Astrocyte of the cerebellum (primary cell): ENCODE results near the gene SDHA.
A peak's percentile ranks its signal among the peaks of the same experiment; 100 is the strongest.
"Not testable (repeated sequence)": the region's sequence is repeated elsewhere in the genome, so short reads cannot be mapped to it uniquely, and the experiment has no call there.

Experiments used
- DNase-seq: peaks from one replicate; pipeline ENCODE4 v3.0.0-alpha.2; 2011; ENCODE audit warnings: low read depth
- H3K4me3 ChIP-seq: 2 replicates; pipeline ENCODE4 v1.5.1; 2011; ENCODE audit warnings: mild to moderate bottlenecking, low read depth, low read length, moderate library complexity
- in situ Hi-C: cut with HindIII; loops from 2 replicates; pipeline ENCODE4 v1.10.0; 2017; ENCODE audit warnings: low sequenced_read_pairs
- TF ChIP-seq, protein P1 (sequence below): IDR thresholded peaks from 2 replicates; pipeline ENCODE4 v1.5.1; 2012; ENCODE audit warnings: low read length, low read depth, moderate library complexity, mild to moderate bottlenecking; ENCODE audit errors: missing control alignments

SDHA gene

DNA sequence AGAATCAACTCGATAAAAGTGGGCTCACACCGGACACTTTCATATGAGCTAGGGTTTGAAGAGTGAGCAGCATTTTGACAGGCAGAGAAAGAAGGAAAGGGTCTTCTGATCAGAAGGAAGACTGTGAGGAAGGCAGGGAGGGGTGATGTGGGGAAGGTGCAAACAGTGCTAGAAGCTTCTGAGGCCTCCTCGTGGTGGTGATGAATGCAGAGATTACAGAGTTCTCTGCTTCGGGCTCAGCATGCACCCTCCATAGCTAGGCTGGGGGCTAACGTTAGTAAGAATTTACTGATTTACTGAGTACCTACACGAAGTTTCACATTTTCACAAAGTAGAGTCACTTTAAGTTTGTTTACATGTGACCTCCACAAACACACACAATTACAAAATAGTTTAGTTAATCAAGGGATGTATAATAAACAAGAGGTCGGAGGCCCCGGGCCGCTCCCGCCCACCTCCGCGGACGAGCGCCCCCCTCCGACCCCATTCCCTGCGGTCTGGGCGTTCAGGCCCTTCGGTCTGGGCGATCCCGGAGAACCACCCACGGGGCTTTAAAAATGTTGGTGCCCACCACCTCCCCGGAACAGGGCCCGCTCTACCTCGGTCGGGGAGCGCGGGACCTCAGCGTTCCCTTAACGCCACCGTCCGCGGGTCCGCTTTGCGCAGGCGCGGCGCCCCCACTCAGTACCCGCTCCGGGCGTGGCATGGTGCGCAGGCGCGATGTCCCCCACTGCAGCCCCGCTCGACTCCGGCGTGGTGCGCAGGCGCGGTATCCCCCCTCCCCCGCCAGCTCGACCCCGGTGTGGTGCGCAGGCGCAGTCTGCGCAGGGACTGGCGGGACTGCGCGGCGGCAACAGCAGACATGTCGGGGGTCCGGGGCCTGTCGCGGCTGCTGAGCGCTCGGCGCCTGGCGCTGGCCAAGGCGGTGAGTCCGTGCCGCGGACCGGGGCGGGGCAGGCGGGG is at the start of gene SDHA, which contains the start of gene CCDC127:
Gene SDHA, plus strand, starts transcription at position 827 of the 963 bp plus-strand sequence. Its CDS starts 36 bp downstream, at position 863.
Gene CCDC127, minus strand, starts transcription at position 660 of the 963 bp plus-strand sequence. CDS start 1,304 bp downstream, outside the sequence.
- in situ Hi-C loops: not testable (repeated sequence)
- peak within 1 kb of the TSS; percentile 95 for H3K4me3 ChIP-seq
- DNase-seq: peak; percentile 77
- TF ChIP-seq, protein P1, sequence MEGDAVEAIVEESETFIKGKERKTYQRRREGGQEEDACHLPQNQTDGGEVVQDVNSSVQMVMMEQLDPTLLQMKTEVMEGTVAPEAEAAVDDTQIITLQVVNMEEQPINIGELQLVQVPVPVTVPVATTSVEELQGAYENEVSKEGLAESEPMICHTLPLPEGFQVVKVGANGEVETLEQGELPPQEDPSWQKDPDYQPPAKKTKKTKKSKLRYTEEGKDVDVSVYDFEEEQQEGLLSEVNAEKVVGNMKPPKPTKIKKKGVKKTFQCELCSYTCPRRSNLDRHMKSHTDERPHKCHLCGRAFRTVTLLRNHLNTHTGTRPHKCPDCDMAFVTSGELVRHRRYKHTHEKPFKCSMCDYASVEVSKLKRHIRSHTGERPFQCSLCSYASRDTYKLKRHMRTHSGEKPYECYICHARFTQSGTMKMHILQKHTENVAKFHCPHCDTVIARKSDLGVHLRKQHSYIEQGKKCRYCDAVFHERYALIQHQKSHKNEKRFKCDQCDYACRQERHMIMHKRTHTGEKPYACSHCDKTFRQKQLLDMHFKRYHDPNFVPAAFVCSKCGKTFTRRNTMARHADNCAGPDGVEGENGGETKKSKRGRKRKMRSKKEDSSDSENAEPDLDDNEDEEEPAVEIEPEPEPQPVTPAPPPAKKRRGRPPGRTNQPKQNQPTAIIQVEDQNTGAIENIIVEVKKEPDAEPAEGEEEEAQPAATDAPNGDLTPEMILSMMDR: peak; percentile 50

DNA sequence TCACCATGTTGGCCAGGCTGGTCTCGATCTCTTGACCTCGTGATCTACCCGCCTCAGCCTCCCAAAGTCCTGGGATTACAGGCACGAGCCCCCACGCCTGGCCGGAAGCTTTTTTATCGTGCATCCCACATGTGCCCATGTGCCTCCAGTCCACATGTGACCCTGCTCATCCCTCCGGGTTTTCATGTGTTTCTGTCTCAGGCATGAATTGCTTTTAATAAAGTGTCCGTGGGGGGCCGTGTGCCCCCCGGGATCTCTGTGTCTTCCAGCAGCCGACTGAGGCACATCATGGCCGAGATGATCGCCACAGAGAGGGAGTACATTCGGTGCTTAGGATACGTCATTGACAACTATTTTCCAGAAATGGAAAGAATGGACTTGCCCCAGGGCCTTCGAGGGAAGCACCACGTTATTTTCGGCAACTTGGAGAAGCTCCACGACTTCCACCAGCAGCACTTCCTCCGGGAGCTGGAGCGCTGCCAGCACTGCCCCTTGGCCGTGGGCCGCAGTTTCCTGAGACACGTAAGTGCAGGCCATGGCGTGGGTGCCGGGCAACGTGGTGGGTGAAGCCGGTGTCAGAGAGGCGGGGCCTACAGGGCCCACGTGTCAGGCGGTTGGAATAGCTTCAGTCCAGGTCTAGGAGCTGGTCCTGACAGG is 48.9 kb upstream of the SDHA start:
- H3K4me3 ChIP-seq: no peak overlapping the region
- in situ Hi-C loops: no loop called here
- DNase-seq: no peak
- TF ChIP-seq, protein P1: no peak

DNA sequence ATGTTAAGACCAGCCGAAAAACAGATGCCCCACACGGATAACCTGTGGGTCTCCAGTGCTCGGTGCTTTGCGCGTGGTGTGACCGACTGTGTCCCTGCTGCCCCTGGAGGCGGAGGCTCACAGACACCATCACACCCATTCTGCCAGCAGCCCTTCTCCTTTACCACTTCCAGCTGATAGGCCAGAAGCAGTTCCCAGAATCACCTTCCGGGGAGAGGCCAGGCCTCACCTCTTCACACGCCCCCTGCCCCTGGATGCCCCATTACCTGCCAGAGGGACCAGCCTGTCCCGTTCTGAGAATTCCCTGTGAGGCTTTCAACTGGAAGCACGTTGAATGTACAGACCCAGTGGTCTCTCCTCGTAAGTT is 48.4 kb upstream of the SDHA start:
- TF ChIP-seq, protein P1: no peak
- H3K4me3 ChIP-seq: no peak overlapping the region
- DNase-seq: no peak
- in situ Hi-C loops: no loop called here

DNA sequence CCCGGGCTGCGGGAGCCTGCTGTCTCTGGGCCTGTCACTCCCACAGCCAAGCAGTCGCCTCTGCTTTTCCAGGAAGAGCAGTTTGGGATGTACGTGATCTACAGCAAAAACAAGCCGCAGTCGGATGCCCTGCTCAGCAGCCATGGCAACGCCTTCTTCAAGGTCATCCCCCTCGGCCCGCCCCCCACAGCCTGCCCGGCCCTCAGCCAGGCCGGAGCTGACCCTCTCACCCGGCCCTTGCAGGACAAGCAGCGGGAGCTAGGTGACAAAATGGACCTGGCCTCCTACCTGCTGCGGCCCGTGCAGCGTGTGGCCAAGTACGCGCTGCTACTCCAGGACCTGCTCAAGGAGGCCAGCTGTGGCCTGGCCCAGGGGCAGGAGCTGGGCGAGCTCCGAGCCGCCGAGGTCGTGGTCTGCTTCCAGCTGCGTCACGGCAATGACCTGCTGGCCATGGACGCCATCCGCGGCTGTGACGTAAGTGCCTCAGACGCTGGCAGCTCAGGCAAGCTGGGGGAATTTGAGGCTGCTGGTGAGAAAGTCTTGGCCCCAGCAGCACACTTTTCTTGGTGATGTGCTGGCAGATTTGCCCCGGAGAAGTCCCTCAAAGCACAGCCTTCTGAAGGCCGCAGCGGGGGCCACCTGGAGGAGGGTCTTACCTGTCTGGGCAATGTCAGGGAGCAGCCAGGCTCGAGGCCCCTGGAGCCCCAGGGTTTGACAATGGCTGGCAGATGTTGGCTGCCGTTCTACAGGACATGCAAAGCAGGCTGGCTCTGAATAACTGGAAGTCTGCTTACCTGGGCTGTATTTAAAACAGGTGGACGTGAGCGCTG is 46.9 kb upstream of the SDHA start:
- in situ Hi-C loops: no loop called here
- peak; percentile 18 for DNase-seq
- TF ChIP-seq, protein P1: no peak
- no peak overlapping the region for H3K4me3 ChIP-seq

DNA sequence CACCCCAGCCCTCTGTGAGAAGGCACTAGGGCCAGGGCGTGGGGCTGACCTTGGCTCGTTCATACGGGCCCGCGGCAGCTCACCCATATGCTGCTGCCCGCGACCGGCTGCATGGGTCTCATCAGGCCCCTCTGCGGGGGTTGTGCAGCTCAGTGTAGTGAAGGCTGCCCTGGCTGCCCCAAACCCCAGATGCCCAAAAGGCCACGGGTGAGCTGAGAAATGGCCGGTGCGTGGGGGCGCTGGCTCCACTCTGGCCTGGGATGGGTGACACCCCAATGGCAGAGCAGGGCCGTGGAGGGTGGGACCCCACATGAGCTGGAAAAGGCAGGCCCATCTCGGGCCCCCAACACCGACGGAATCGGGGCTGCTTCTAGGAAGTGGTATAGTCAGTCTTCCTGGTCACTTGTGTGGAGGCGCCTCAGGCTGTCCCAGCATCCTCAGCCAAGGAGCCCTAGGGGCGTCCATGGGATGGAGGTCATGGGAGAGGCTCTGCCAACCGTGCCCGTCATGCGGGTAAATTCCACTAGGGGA is 46.3 kb upstream of the SDHA start:
- in situ Hi-C loops: no loop called here
- H3K4me3 ChIP-seq: no peak overlapping the region
- TF ChIP-seq, protein P1: no peak
- DNase-seq: no peak

DNA sequence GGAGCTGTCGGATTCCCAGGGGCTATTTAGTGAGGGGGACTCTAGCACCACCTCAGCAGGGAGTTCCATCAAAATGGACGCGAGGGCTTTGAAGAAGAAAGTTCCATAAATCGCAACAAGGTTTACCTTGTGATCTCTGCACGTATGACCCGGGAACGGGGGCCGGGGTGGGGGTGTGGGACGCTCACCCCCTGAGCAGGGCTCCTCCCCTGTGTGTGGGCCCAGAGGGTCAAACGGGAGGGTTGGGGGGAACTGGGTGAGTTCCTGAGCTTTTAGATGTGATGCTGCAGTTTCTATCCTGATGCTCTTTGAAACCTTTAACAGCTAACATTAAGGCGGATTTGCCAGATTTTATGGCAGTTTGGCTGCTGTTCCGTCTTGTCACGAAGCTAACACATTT is 45.7 kb upstream of the SDHA start:
- in situ Hi-C loops: no loop called here
- TF ChIP-seq, protein P1: no peak
- H3K4me3 ChIP-seq: no peak overlapping the region
- no peak for DNase-seq
